OCI-LY7 (cell line): Measurements from ENCODE around the gene MRPS34.

Experiments used
- EZH2phosphoT487 ChIP-seq: fragments of 200-600 bp; sonication (generic); IDR thresholded peaks from 2 replicates; pipeline ENCODE4 v1.6.1; 2018; ENCODE audit warnings: low read depth, borderline replicate concordance, mild to moderate bottlenecking, mixed run types, antibody characterized with exemption, low read length, moderate library complexity, mixed read lengths
- TF ChIP-seq, protein P1 (sequence below): fragments of 200-600 bp; sonication (generic); conservative IDR thresholded peaks from 2 replicates; pipeline ENCODE4 v1.5.1; 2014; ENCODE audit warnings: mild to moderate bottlenecking, antibody characterized with exemption, low read length, moderate library complexity, mixed read lengths

DNA sequence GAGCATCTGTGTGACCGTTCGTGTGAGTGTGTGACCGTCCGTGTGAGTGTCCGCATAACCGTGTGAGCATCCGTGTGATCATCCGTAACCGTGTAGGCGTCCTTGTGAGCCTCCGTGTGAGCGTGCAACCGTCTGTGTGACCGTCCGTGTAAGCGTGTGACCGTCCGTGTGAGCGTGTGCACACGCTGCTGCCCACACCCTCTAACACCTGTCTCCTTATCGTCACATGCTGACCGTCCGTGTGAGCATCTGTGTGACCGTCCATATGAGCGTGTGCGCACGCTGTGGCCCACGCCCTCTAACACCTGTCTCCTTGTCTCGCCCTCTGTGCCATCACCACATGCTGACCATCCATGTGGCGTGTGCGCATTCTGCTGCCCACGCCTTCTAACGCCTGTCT, 32.7 kb downstream of the MRPS34 start:
- TF ChIP-seq, protein P1, sequence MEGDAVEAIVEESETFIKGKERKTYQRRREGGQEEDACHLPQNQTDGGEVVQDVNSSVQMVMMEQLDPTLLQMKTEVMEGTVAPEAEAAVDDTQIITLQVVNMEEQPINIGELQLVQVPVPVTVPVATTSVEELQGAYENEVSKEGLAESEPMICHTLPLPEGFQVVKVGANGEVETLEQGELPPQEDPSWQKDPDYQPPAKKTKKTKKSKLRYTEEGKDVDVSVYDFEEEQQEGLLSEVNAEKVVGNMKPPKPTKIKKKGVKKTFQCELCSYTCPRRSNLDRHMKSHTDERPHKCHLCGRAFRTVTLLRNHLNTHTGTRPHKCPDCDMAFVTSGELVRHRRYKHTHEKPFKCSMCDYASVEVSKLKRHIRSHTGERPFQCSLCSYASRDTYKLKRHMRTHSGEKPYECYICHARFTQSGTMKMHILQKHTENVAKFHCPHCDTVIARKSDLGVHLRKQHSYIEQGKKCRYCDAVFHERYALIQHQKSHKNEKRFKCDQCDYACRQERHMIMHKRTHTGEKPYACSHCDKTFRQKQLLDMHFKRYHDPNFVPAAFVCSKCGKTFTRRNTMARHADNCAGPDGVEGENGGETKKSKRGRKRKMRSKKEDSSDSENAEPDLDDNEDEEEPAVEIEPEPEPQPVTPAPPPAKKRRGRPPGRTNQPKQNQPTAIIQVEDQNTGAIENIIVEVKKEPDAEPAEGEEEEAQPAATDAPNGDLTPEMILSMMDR = no peak
- TF ChIP-seq EZH2phosphoT487 = no peak
